Effector memory CD4-positive, alpha-beta T cell (primary cell): Measurements from ENCODE around the gene PIGL.
A peak's percentile ranks its signal among the peaks of the same experiment; 100 is the strongest.
"Not testable (repeated sequence)": the region's sequence is repeated elsewhere in the genome, so short reads cannot be mapped to it uniquely, and the experiment has no call there.

ENCODE experiments used
- DNase-seq, 3 donors: peaks; one replicate each; pipeline ENCODE4 v3.0.0-alpha.2; 2020
- H3K27ac ChIP-seq: 2 replicates; pipeline ENCODE4 v1.7.0; 2013; ENCODE audit warnings: mild to moderate bottlenecking, low read length, moderate library complexity; ENCODE audit not compliant: insufficient read depth, poor library complexity, severe bottlenecking
- H3K27me3 ChIP-seq: replicated peaks from 2 replicates; pipeline ENCODE4 v1.7.0; 2013; ENCODE audit warnings: mild to moderate bottlenecking, low read length; ENCODE audit not compliant: insufficient read depth, control insufficient read depth, poor library complexity, severe bottlenecking
- H3K36me3 ChIP-seq: 2 replicates; pipeline ENCODE4 v1.7.0; 2013; ENCODE audit warnings: mild to moderate bottlenecking, low read length, moderate library complexity; ENCODE audit not compliant: control insufficient read depth, insufficient read depth
- H3K4me1 ChIP-seq: 2 replicates; pipeline ENCODE4 v1.7.0; 2013; ENCODE audit warnings: low read length, mild to moderate bottlenecking; ENCODE audit not compliant: control insufficient read depth, insufficient read depth, poor library complexity, severe bottlenecking
- H3K4me3 ChIP-seq: 2 replicates; pipeline ENCODE4 v1.7.0; 2013; ENCODE audit warnings: low read length, low read depth, mild to moderate bottlenecking; ENCODE audit not compliant: insufficient read depth, poor library complexity, severe bottlenecking
- H3K9me3 ChIP-seq: 2 replicates; pipeline ENCODE4 v1.7.0; 2013; ENCODE audit warnings: mild to moderate bottlenecking, low read length, moderate library complexity; ENCODE audit not compliant: control insufficient read depth

Gene PIGL

DNA sequence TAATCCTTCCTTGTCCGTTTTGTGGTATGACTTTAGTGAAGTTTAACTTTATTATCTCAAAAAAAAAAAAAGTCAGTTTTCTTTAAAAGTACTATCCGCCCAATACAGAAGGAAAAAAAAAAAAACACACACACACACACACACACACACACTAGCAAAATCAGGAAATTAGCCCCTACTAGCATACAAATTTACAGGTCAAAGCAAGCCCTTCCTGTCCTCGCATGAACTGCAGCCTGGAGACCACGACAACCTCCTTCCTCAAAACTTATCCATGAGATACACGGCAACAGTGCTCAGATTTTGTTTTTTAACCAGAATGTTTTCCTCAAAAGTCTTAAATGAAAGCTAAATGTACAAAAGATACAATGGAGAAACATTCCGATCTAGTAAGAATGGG is 17.9 kb upstream of the PIGL start:
- no peaks in the 10 kb centered on the region for H3K27me3 ChIP-seq
- no peaks in the 10 kb centered on the region for H3K9me3 ChIP-seq
- DNase-seq, result no peak
- no peaks in the 10 kb centered on the region for H3K4me1 ChIP-seq
- no peak overlapping the region for H3K4me3 ChIP-seq
- H3K36me3 ChIP-seq, result peaks cover 2% of the 10 kb centered on the region
- no peak overlapping the region for H3K27ac ChIP-seq

DNA sequence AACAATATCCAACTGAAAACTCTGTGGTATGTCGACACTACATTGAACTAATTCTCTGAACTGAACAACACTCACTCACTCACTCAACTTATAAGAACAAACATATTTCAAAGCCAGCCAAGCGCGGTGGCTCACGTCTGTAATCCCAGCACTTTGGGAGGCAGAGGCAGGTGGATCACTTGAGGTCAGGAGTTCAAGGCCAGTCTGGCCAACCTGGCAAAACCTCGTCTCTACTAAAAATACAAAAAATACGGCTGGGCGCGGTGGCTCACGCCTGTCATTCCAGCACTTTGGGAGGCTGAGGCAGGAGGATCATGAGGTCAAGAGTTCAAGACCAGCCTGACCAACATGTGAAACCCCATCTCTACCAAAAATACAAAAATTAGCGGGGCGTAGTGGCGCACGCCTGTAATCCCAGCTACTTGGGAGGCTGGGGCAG is 15.3 kb upstream of the PIGL start:
- not testable (repeated sequence) for H3K4me1 ChIP-seq, H3K36me3 ChIP-seq, H3K4me3 ChIP-seq, H3K27me3 ChIP-seq, DNase-seq, H3K27ac ChIP-seq, H3K9me3 ChIP-seq

DNA sequence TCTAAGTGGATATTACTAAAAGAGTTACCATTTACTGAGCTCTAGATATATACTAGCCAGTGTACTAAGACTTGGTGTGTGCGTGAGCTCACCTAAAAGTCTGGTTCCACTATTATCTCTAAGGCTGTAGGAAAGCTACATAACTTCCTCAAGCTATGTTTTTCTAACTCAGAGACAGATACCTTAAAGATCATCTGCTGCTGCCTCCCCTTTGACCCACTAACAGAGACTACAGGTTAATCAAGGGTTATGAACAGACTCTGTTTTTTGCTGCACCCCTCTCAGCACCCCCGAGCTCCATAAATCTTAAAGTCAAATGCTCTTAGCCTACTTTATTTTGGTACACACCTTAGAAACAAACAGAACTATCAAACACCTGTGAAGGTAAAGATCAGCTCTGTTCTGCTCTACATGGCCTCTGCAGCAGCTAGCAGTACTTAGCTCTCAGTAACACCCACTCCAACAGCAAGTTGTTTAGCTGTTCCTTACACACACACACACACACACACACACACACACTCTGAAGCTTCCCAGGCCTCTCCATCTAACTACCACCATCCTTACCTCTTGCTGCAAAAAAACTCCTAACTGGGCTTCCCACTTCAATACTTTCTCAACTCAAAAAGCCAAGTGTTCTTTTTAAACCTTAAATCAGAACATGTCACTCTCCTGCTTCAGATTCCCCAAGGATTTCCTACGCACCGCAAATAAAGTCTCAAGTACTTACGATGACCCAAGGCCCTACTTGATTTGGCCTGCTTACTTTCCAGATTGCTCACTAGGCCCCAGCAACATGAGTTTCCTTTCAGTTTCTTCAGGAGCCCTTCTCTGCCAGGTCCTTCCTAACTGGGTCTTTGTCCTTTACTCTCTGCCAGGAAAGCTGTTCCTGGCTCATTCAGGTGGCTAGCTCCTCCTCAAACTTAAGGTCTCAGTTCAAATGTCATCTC is 14.2 kb upstream of the PIGL start:
- H3K4me1 ChIP-seq, H3K27ac ChIP-seq, DNase-seq, H3K4me3 ChIP-seq, H3K27me3 ChIP-seq, H3K9me3 ChIP-seq, H3K36me3 ChIP-seq: not testable (repeated sequence)

DNA sequence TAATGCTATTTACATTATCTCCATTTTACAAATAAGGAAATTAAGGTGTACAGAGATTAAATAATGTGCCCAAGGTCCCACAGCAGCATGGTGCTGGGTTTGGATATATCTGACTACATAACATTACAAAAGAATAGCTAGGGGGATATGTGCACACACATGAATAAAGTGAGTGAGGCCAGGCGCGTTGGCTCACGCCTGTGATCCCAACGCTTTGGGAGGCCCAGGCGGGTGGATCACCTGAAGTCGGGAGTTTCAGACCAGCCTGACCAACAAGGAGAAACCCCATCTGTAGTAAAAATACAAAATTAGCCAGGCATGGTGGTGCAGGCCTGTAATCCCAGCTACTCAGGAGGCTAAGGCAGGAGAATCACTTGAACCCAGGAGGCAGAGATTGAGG is 12.2 kb upstream of the PIGL start:
- DNase-seq, H3K36me3 ChIP-seq, H3K27me3 ChIP-seq, H3K27ac ChIP-seq, H3K4me3 ChIP-seq, H3K4me1 ChIP-seq, H3K9me3 ChIP-seq: not testable (repeated sequence)

DNA sequence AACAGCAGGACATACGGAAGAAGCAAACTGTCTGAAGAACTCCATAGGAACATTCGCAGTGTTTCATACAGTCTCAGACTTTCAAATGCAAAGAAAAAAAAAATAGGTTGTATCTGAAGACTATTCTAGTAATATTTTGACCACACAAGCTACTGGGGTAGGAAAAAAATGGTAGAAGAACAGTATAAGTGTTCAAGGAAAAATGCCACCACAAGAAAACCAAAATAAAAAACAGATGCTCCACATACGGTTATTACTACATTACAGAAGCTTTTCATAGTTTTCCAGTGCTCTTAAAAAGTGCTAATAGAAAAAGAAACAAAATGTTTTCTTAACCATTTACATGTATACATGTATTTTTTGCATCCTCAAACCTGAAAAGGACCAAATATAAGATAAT is 5.4 kb upstream of the PIGL start:
- Histone ChIP-seq H3K4me1 (peaks cover 3% of the 10 kb centered on the region), H3K9me3 (no peaks in the 10 kb centered on the region), H3K27ac (no peak overlapping the region), H3K27me3 (no peaks in the 10 kb centered on the region), H3K4me3 (no peak overlapping the region), H3K36me3 (peaks cover 5% of the 10 kb centered on the region)
- DNase-seq, result no peak

DNA sequence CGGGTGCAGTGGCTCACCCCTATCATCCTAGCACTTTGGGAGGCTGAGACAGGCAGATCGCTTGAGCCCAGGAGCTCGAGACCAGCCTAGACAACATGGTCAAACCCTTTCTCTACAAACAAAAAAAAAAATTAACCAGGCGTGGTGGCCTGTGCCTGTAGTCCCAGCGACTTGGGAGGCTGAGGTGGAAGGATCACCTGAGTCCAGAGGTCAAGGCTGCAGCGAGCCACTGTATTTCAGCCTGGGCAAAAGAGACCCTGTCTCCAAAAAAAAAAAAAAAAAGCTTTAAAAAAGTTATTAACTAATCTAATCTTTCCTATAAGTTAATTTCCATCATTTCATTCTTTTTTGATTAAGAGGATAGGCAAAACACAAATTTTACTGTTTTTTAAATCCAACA is 4.2 kb upstream of the PIGL start:
- H3K27ac ChIP-seq, result no peak overlapping the region
- H3K4me3 ChIP-seq, result no peak overlapping the region
- peaks cover 3% of the 10 kb centered on the region for H3K4me1 ChIP-seq
- DNase-seq, result no peak
- H3K36me3 ChIP-seq, result peaks cover 5% of the 10 kb centered on the region
- no peaks in the 10 kb centered on the region for H3K27me3 ChIP-seq
- no peaks in the 10 kb centered on the region for H3K9me3 ChIP-seq

DNA sequence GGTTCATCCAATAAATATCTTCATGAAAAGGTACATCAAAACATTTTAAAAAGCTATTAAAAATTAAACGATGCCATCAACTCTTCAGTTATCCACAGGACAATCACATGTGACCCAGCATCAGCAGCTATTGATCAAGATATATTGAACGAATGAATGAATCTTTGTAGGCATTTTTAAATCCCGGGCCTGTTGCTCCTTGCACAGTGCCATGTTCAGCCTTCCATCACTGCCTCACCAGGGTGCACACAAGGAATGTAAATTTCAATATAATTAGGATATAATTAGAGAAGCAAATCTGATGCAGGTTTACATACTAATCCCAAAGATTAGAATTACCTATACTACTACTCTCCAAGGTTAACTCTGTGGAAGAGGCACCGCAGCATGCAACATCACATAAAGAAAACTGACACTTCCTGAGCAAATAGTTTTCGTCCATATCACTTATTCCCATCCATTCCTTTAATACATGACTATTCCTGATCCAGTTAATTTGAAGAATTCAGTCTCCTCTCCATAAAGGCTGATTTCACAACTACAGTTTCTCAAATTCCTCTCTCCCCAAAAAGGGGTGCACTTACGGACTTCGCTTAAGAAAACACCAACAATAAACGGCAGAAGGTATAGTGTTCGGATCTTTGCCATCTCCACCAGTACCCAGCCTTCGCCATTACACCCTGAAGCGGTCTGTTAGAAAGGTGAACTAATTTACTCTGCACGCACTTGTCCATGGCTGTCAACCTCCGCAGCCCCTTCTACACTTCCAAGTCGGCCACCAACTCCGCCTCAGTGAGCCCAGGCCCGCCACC is 2.6 kb upstream of the PIGL start:
- DNase-seq, result no peak
- H3K4me3 ChIP-seq, result peak overlapping the region; percentile 91

DNA sequence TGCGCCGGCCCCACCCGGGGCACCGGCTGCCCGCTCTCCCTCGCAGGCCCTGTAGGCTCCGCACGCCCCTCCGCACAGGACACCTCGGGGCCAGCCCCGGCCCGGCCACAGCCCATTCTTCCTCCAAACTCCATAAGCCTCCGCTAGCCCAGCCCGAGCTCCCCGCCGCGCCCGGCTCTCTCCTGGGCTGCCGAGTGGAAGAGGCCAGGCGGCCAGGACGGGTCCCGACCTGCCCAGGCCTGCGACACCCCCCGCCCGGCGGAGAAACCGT is 2.1 kb upstream of the PIGL start:
- H3K36me3 ChIP-seq, result peaks cover 5% of the 10 kb centered on the region
- H3K27me3 ChIP-seq, result no peaks in the 10 kb centered on the region
- peak overlapping the region; percentile 91 for H3K4me3 ChIP-seq
- H3K9me3 ChIP-seq, result no peaks in the 10 kb centered on the region
- peaks cover 3% of the 10 kb centered on the region for H3K4me1 ChIP-seq
- peak overlapping the region; percentile 82 for H3K27ac ChIP-seq
- DNase-seq, result no peak

More for the DNA sequence above, 2.6 kb upstream of the PIGL start:
- Histone ChIP-seq H3K9me3 (no peaks in the 10 kb centered on the region), H3K27ac (peak overlapping the region; percentile 82), H3K27me3 (no peaks in the 10 kb centered on the region), H3K4me1 (peaks cover 3% of the 10 kb centered on the region), H3K36me3 (peaks cover 5% of the 10 kb centered on the region)

DNA sequence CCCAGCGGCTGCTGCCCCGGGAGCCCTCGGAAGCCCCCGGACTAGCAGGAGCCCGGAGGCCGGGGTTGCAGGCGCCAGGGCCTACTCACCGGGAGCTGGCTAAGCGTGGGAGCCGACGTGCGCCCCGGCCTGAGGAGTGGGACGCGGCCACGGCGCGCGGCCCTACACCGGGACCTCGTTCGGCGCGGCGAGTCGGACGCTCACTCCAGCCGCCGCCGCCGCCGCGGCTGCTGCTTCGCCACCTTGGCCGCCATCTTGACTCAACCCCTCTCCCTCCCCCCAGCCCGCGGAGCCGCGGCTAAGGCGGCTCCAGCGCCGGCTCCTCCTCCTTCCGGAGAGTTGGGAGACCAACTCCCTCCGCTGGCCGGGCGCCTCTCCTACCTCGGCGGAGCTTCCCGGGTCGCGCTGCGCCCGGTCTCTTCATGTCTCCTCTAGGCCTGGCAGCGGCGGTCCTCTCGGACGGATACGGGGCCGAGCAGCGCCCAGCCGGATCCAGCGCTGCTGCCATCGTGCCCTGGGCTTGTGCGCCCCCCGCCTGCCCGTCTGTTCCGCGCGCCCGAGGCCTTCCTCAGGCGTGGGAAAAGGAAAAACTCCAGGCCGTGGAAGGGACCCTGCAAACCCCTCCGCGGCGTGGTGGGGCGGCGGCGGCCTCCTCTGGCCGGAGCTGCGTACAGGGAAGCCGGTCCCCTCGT is 1.6 kb upstream of the PIGL start, which contains the start of gene NCOR1:
NCOR1 (minus strand) TSS at position 262 of the 692 bp plus-strand sequence. CDS start 20,965 bp downstream, outside the sequence.
- H3K27ac ChIP-seq, result peak within 1 kb of the TSS; percentile 82
- H3K27me3 ChIP-seq, result no peaks in the 10 kb centered on the region
- peak; percentile 77 to 85 (median 80) for DNase-seq
- H3K4me1 ChIP-seq, result peaks cover 3% of the 10 kb centered on the region
- peaks cover 5% of the 10 kb centered on the region for H3K36me3 ChIP-seq
- peak within 1 kb of the TSS; percentile 91 for H3K4me3 ChIP-seq
- no peaks in the 10 kb centered on the region for H3K9me3 ChIP-seq
